Stimulated activated CD8-positive, alpha-beta memory T cell treated with anti-CD3 and anti-CD28 coated beads, Interleukin-15, amount 100 ng/mL, for 1 hour (primary cell): Measurements from ENCODE around the gene SLC16A3.

Experiments
- DNase-seq: peaks from one replicate; pipeline ENCODE4 v3.0.0-alpha.2; 2020; ENCODE audit warnings: low read depth

SLC16A3 gene

GRCh38 chr17:82236142-82236971 is 7.5 kb downstream of the SLC16A3 start:
- DNase-seq: no peak

- no peak for DNase-seq
These were observed 8.4 kb downstream of the SLC16A3 start for GRCh38 chr17:82237083-82237745.

GRCh38 chr17:82237746-82238471 is 9.1 kb downstream of the SLC16A3 start:
- DNase-seq: no peak

GRCh38 chr17:82238472-82239201 is 9.8 kb downstream of the SLC16A3 start:
- no peak for DNase-seq

GRCh38 chr17:82239401-82239925 is 10.6 kb downstream of the SLC16A3 start:
- no peak for DNase-seq

- no peak for DNase-seq
These were observed 11.2 kb downstream of the SLC16A3 start for GRCh38 chr17:82239926-82240505.

GRCh38 chr17:82240506-82241182 is 11.8 kb downstream of the SLC16A3 start:
- DNase-seq: no peak

- no peak for DNase-seq
These were observed 12.5 kb downstream of the SLC16A3 start for GRCh38 chr17:82241183-82241925.

- no peak for DNase-seq
These were observed 13.3 kb downstream of the SLC16A3 start for GRCh38 chr17:82241926-82242697.

GRCh38 chr17:82242698-82242976 is 13.8 kb downstream of the SLC16A3 start:
- no peak for DNase-seq

GRCh38 chr17:82242977-82243647 is 14.3 kb downstream of the SLC16A3 start:
- no peak for DNase-seq

- no peak for DNase-seq
These were observed 15.0 kb downstream of the SLC16A3 start for GRCh38 chr17:82243648-82244412.

GRCh38 chr17:82244413-82245133 is 15.7 kb downstream of the SLC16A3 start:
- no peak for DNase-seq

GRCh38 chr17:82245134-82246039 is 16.5 kb downstream of the SLC16A3 start:
- no peak for DNase-seq

- no peak for DNase-seq
These were observed 17.2 kb downstream of the SLC16A3 start for GRCh38 chr17:82246040-82246364.

GRCh38 chr17:82246365-82247181 is 17.7 kb downstream of the SLC16A3 start:
- DNase-seq: no peak
